IPS DF 19.7 (cell line): ENCODE measurements around the gene RGS11.

Experiments
- DNase-seq: peaks from one replicate; pipeline ENCODE4 v3.0.0-alpha.2; 2013; ENCODE audit warnings: low read depth, low spot score

Gene RGS11

DNA sequence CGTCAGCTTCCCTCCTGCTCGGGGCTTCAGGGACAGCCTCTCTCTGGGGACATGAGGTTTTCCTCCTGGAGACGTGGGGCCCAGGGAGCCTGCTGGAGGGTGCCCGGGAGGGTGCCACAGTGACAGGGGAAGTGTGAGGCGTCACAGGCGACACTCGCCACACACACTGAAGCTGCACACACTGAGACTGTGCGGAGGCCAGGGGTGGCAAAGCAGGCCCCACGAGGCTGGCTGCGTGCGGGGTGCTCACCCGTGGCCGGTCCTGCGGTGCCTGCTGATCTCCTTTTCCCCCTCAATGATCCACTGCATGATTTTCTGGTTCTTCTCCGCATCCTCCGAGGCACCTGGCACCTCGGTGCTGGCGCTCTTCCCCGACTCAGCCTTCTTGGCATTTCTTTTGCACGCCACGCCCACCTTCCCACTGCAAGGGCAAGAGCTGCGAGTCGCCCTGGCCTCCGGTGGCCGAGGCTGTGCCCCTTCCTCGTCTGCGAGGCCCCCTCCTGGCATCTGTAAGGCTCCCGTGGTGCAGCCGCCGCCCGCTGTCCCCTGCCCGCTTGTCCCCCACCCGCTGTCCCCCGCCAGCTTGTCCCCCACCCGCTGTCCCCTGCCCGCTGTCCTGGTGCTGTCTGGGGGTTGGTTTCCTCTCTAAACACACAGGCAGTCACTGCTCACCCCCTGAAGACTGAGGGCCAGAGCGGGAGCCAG lies 21.2 kb upstream of the RGS11 start:
- no peak for DNase-seq

DNA sequence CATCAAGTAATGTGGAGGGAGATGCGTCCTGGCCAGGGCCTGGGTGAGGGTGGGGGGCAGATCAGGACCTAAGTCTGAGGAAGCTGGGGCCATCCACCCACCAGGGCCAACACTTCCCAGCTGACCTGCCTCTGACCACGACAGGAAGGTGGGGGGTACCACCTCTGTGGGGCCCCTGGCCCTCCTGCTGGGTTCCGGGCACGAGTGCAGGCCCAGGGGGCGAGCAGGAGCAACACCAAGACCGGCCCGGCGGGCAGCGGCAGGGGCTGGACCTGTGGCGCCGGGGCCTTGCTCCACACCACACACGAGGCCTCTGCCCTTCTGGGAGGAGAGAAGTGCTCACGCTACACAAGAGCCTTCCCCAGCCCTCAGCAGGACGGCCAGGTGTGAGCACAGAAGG lies 20.5 kb upstream of the RGS11 start:
- DNase-seq: no peak

DNA sequence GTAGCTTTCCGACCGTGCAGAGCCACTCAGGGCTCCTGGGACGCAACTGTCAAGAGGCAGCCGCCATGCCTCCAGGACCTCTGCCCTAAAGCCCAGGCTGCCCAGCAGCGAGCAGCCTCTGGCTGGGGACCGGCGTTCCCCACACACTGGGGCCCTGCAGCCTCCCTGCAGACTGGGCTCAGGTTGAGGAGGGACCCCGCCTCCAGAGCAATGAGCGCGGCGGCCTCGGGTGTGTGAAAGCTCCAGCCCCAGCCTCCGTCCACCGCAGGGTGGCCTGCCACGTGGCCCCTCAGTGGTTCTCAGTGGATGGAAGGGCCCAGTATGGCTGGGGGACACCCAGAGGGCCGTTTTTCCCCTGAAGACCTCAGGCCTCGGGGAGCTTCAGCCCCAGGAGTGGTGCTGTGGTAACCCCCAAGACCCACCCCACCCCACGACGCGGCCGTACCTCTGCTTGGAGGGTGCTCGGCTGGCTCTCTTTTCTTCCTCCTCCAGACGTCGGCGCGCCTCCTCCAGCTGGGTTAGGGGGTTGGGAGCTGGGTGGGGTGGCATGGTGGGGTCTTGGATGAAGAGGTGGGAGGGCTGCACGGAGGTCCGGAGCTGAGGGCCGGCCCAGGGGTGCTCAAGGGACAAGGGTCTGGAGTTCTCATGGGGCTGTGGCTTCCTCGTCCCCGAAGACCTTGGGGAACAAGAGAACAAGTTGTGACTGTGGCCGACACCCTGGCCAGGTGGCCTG lies 17.5 kb upstream of the RGS11 start:
- no peak for DNase-seq

GRCh38 chr16:291539-291938 lies 15.8 kb upstream of the RGS11 start:
- DNase-seq: no peak

GRCh38 chr16:290681-291405 lies 15.1 kb upstream of the RGS11 start:
- no peak for DNase-seq

GRCh38 chr16:290015-290680 lies 14.4 kb upstream of the RGS11 start:
- no peak for DNase-seq

- DNase-seq: no peak
Observed at GRCh38 chr16:289395-289997, 13.8 kb upstream of the RGS11 start.

- no peak for DNase-seq
Observed at GRCh38 chr16:287981-288920, 12.5 kb upstream of the RGS11 start.

GRCh38 chr16:287298-287811 lies 11.6 kb upstream of the RGS11 start:
- no peak for DNase-seq

GRCh38 chr16:286491-287297 lies 10.9 kb upstream of the RGS11 start:
- DNase-seq: no peak

GRCh38 chr16:285146-286055 lies 9.7 kb upstream of the RGS11 start:
- DNase-seq: no peak

GRCh38 chr16:284204-285120 lies 8.7 kb upstream of the RGS11 start:
- DNase-seq: no peak

- DNase-seq: no peak
Observed at GRCh38 chr16:283033-283805, 7.5 kb upstream of the RGS11 start, which contains the start of gene PDIA2. PDIA2 (plus strand) TSS chr16:283164; CDS start chr16:283170, 6 bp downstream.

DNA sequence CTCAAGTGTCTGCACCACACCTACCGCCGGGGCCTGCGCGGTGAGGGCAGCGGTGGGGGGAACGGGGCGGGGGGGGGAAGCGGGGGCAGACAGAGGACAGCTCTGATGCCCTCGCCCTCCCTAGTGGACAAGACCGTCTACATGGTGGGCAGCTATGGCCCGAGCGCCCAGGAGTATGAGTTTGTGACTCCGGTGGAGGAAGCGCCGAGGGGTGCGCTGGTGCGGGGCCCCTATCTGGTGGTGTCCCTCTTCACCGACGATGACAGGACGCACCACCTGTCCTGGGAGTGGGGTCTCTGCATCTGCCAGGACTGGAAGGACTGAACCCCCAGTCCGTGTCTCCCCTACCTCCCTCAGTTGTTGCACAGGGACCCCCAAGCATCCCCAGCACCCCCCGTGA lies 6.7 kb upstream of the RGS11 start:
- no peak for DNase-seq

GRCh38 chr16:281660-282255 lies 6.0 kb upstream of the RGS11 start:
- DNase-seq: no peak
